Central memory CD4-positive, alpha-beta T cell (primary cell): ENCODE results near the gene CCNA2.

Source experiments
- DNase-seq: peaks from one replicate; pipeline ENCODE4 v3.0.0; 2022
- total RNA-seq, 3 experiments: gene quantifications; one replicate each; lab custom pipeline; 2026; lab: John Stamatoyannopoulos, UW

CCNA2 gene
- 1.4 to 4.6 (median 2.6) reads per million in 3 experiments for total RNA-seq

- peak; percentile 93 for DNase-seq
Observed at GRCh38 chr4:121823505-121824170, at the start of gene CCNA2. TSS of gene CCNA2 (minus strand) at chr4:121823883. CDS start at chr4:121823628, 255 bp downstream.

- peak; percentile 85 for DNase-seq
Observed at GRCh38 chr4:121869841-121870822, 46.4 kb upstream of the CCNA2 start, which contains the start of gene BBS7. TSS of gene BBS7 (minus strand) at chr4:121870474. CDS start at chr4:121870313, 161 bp downstream.

- no peak for DNase-seq
Observed at GRCh38 chr4:121863799-121864198, 40.1 kb upstream of the CCNA2 start.

GRCh38 chr4:121861426-121861825 is 37.7 kb upstream of the CCNA2 start:
- no peak for DNase-seq

DNA sequence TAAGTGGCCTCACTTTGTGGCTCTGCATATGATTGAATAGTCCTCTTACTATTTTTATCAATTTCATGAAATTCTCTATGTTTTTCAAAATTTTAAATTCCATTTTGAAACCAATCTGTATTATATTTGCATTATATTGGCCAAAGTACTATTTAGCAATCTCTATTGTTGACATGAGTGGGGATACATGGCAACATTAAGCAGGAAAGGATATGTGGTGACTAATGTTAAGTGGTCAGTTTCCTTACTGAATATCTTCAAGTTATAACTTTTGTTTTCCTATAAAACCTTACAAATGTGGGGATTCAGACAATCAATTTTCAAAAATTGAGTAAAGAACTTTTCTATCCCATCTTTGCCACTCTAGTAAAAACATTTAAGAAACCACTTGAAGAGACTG is 36.4 kb upstream of the CCNA2 start:
- DNase-seq = no peak

DNA sequence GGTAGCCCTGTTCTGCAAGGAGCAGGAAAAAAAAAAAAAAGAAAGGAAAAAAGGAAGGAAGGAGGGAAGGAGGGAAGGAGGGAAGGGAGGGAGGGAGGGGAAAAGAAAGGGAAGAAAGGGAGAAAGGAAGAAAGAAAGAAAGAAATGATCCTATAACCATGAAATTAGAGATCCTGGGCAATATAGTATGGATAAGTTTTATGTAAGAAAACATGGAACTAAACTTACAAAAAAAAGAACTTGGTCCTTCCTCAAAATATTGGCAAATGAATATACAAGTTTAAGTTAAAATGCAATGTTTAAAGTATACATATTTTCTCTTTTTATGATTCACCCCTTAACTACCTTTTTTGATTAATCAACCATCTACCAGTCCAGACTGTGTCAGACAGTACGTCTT is 27.7 kb upstream of the CCNA2 start:
- DNase-seq = no peak

DNA sequence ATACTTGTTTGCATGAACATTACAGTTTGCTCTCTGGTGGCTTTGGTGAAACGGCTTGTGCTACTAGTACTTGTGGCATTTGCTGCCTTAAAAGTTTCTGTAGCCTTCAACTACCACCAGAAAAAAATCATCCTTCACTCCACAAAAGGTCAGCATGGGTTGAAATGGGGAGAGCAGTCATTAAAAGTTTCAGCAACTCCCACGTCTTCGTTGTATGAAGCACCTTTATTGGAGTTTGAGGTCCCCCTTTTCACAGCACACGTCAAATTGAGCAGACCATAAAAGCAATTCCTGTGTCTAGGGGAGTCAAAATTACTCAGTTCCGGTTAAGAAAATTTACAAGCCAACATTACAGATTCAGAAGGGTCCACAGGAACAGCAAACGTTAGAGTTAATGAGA is 23.0 kb upstream of the CCNA2 start:
- no peak for DNase-seq

DNA sequence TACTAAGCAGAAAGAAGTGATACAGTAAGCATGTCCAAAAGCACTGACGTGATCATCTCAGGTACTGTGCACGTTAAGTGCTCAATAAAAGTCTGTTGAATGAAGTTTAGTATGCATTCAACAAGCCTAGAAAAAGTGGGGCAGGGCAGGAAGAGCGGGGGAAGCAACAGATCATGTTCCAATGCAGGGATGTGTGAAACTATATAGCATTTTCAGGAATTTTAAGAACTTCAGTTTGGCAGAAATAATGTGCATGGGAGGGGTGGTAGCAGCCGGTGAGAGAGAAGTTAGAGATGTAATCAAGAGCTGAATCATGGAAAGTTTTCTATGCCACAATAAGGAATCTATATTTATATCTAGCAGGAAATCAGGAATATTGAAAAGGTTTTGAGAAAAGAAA is 19.2 kb upstream of the CCNA2 start:
- DNase-seq = no peak

DNA sequence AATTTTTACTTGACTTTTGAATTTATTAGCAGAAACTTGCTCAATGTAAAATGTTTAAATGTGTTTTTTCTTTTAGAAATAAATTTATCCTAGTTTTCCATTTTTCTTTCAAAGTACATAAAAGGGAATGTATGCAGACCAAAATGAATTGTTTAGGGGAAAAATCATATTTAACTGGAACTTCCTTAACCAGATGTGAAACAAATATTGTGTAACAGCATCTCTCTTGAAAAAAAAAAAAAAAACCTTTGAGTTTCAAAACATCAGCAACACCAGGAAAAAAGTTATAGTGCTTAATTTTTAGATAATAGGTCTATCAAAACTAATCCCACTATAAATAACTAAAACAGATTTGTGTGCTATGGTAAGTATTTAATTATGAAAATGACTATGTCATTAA is 14.5 kb upstream of the CCNA2 start:
- DNase-seq = no peak

DNA sequence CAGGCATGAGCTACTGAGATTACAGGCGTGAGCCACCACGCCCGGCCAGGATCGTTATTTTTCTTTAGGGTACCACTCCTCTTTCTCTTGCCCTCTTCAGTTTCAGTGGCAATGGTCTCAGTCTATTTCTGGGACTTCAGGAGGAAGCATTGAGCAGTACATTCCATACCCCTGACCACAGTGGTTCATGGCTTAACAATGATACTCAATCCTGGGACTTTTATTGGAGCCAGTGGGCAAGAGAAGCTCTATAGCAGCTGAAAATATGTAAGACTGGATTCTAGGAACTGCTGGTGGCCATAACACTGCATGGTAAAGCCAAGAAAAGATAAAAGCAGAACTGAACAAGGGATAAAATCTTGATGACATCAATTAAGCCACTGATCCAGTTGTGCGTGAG is 5.8 kb upstream of the CCNA2 start:
- DNase-seq = no peak

- no peak for DNase-seq
Observed at GRCh38 chr4:121827853-121828252, 4.2 kb upstream of the CCNA2 start.

- DNase-seq = no peak
Observed at GRCh38 chr4:121824950-121825349, 1.3 kb upstream of the CCNA2 start.

- DNase-seq = no peak
Observed at GRCh38 chr4:121824171-121824527, 466 bp upstream of the CCNA2 start.

- peak; percentile 38 for DNase-seq
Observed at GRCh38 chr4:121822796-121823504, 733 bp downstream of the CCNA2 start.

DNA sequence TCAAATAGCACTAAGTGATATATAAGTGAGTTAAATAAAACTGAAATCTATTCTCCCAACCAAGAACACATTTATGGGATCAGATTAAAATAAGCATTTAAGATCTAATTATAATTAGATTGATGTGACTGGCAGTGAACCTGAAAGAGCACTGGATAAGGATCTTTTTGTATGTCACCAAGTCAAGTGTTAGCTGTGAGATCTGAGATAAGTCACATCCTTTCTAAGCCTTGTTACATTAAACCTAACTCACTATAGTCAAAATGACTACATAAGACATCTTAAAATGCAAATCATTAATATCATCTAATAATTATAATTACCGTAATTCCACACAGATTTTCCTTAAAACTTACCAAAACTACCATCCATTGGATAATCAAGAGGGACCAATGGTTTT is 1.6 kb downstream of the CCNA2 start:
- no peak for DNase-seq

DNA sequence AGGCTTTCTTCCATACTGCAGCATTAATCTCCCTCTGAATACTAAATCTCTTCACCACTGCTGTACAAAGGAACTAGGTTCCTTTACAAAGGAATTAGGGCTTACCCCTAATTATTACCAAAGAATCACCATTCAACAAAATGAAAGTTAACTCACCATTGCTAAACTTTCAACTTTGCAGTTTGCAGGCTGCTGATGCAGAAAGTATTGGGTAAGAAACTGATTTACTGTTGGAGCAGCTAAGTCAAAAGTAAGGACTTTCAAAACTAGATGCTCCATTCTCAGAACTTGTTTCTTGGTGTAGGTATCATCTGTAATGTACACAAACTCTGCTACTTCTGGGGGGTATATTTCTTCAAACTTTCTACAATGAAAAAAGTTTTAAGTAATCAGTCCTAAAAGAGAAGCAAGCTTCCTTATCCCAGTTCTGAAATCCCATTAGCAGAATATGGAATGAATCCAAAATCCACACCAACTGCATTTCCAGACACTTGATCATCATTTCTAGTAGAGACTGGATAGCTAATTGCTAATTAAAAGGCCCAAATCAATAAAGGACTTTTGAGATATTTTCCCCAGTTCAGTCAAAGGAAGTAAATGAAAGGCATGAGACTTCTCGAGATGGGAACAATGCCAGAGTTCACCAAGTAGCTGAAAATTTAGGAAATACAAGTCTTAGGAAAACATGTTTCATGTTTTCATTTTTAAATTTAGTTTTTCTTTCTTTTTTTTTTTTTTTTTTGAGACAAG is 4.3 kb downstream of the CCNA2 start:
- DNase-seq = no peak

- no peak for DNase-seq
Observed at GRCh38 chr4:121818215-121818614, 5.5 kb downstream of the CCNA2 start.

DNA sequence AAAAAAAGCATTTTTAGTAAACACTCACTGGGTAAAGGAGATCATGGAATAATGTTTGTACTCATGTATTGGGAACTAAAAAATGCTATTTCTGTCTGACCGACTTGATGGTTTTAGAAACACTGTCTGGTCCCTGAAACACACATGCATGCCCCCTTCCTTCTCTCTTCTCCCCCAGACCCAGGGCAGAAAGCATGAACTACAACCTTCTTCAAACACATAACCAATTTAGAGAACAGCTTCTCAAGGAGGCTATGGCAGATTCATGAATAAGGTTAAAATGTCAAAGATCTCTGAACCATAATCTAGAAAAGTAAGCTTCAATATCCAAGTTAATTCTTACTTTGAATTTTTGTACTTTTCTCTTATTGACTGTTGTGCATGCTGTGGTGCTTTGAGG is 6.0 kb downstream of the CCNA2 start:
- DNase-seq = no peak

GRCh38 chr4:121817006-121817405 is 6.7 kb downstream of the CCNA2 start:
- no peak for DNase-seq

- DNase-seq = no peak
Observed at GRCh38 chr4:121814756-121815155, 8.9 kb downstream of the CCNA2 start.

DNA sequence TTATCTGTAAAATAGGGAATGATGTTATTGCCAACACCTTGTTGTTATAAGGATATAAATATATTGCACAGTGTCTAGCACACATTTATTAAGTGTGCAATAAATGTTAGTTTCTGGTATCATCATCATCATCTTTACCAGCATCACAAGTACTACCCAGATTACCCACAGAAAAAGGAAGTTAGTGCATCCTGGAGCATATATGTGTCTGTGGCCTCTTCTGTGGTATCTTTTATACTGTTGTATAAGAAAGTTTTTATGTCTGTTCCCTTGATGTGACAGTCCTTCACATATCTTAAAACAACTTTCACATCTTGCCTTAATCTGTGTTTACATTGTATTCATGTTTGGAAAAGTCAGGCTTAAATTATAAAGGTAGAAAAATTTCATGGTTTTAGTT is 12.6 kb downstream of the CCNA2 start:
- no peak for DNase-seq

GRCh38 chr4:121806411-121806810 is 17.3 kb downstream of the CCNA2 start:
- no peak for DNase-seq

GRCh38 chr4:121801715-121802075 is 22.0 kb downstream of the CCNA2 start:
- no peak for DNase-seq
